Calu3 (cell line): ENCODE measurements around the gene MIEF2. TPM values are rescaled to one million over a fixed set of nuclear protein-coding genes. Genes with fewer than 3 reads are reported as not detected.

Experiments
- BruUV-seq: library from RNA; stranded (reverse); fragments of 400-500 nt; replicated peaks from 2 replicates; lab custom pipeline; 2021; lab: Mats Ljungman, UMichigan
- CTCF ChIA-PET: fragments of 300-600 bp; sonication (Branson Sonifier 250); formaldehyde crosslinking; loops from one replicate; lab custom pipeline; 2022; ENCODE audit warnings: antibody characterized with exemption; lab: Charles Lee
- DNase-seq: peaks from one replicate; pipeline ENCODE4 v3.0.0; 2022
- H3K27ac Mint-ChIP-seq: one replicate; pipeline ENCODE4 v1.8.0; 2022; ENCODE audit warnings: mixed read lengths; ENCODE audit not compliant: unreplicated experiment
- H3K27me3 Mint-ChIP-seq: one replicate; pipeline ENCODE4 v1.8.0; 2022; ENCODE audit warnings: mixed read lengths; ENCODE audit not compliant: unreplicated experiment
- H3K36me3 Mint-ChIP-seq: one replicate; pipeline ENCODE4 v1.8.0; 2022; ENCODE audit warnings: mild to moderate bottlenecking, moderate library complexity, mixed read lengths; ENCODE audit not compliant: insufficient read depth, unreplicated experiment
- H3K4me1 Mint-ChIP-seq: one replicate; pipeline ENCODE4 v1.8.0; 2022; ENCODE audit warnings: mild to moderate bottlenecking, low read depth, mixed read lengths; ENCODE audit not compliant: unreplicated experiment
- H3K4me3 Mint-ChIP-seq: one replicate; pipeline ENCODE4 v1.8.0; 2022; ENCODE audit warnings: mild to moderate bottlenecking, low read depth, moderate library complexity, mixed read lengths; ENCODE audit not compliant: unreplicated experiment
- H3K9me3 Mint-ChIP-seq: one replicate; pipeline ENCODE4 v1.8.0; 2022; ENCODE audit warnings: low read depth, mixed read lengths; ENCODE audit not compliant: unreplicated experiment
- CTCF ChIP-seq: fragments of 200-600 bp; IDR thresholded peaks from one replicate; pipeline ENCODE4 v1.8.0; 2022; ENCODE audit warnings: antibody characterized with exemption; ENCODE audit not compliant: unreplicated experiment
- intact Hi-C: fragments of 100-400 bp; cut with micrococcal nuclease; formaldehyde crosslinking; loops from one replicate; pipeline ENCODE4 v1.10.0; 2022; ENCODE audit not compliant: unreplicated experiment
- total RNA-seq: library from RNA; stranded (reverse); gene quantifications from 2 replicates; pipeline ENCODE4 v1.2.3, GENCODE V29; 2022

The MIEF2 gene
- total RNA-seq, 1 experiment from 2014 or later, result 13.3 TPM

GRCh38 chr17:18225642-18226283 is 34.7 kb upstream of the MIEF2 start:
- Mint-ChIP-seq H3K9me3 (no peaks in the 10 kb centered on the region), H3K4me1 (no peaks in the 10 kb centered on the region), H3K4me3 (peak overlapping the region; percentile 87), H3K36me3 (peaks cover 15% of the 10 kb centered on the region), H3K27ac (peak overlapping the region; percentile 81), H3K27me3 (no peaks in the 10 kb centered on the region)
- intact Hi-C loops, result loop anchor here (10.0 kb wide), 1 partner anchor 81 kb away; no protein-coding TSS in a partner anchor
- TF ChIP-seq CTCF, result no peak
- DNase-seq, result no peak
- no TSS peak for BruUV-seq
- CTCF ChIA-PET, result no interaction called here

GRCh38 chr17:18226284-18226945 is 34.0 kb upstream of the MIEF2 start:
- no peak for TF ChIP-seq CTCF
- Mint-ChIP-seq H3K4me1 (no peaks in the 10 kb centered on the region), H3K36me3 (peaks cover 15% of the 10 kb centered on the region), H3K9me3 (no peaks in the 10 kb centered on the region), H3K27ac (peak overlapping the region; percentile 81), H3K27me3 (no peaks in the 10 kb centered on the region), H3K4me3 (peak overlapping the region; percentile 87)
- DNase-seq, result no peak
- intact Hi-C loops, result loop anchor here (10.0 kb wide), 1 partner anchor 82 kb away; no protein-coding TSS in a partner anchor
- BruUV-seq, result no TSS peak
- CTCF ChIA-PET, result no interaction called here

- BruUV-seq, result no TSS peak
- intact Hi-C loops, result loop anchor here (10.0 kb wide), 1 partner anchor 83 kb away; no protein-coding TSS in a partner anchor
- no peak overlapping the region for H3K27ac Mint-ChIP-seq
- no peak overlapping the region for H3K4me3 Mint-ChIP-seq
- no peak for TF ChIP-seq CTCF
- DNase-seq, result no peak
- H3K27me3 Mint-ChIP-seq, result no peaks in the 10 kb centered on the region
- no peaks in the 10 kb centered on the region for H3K4me1 Mint-ChIP-seq
- CTCF ChIA-PET, result no interaction called here
- peaks cover 15% of the 10 kb centered on the region for H3K36me3 Mint-ChIP-seq
- no peaks in the 10 kb centered on the region for H3K9me3 Mint-ChIP-seq
Measured at GRCh38 chr17:18227635-18228034, 32.8 kb upstream of the MIEF2 start.

GRCh38 chr17:18228176-18228682 is 32.2 kb upstream of the MIEF2 start:
- no peaks in the 10 kb centered on the region for H3K4me1 Mint-ChIP-seq
- TF ChIP-seq CTCF, result no peak
- BruUV-seq, result no TSS peak
- no peak overlapping the region for H3K27ac Mint-ChIP-seq
- no peaks in the 10 kb centered on the region for H3K9me3 Mint-ChIP-seq
- DNase-seq, result no peak
- H3K36me3 Mint-ChIP-seq, result peaks cover 15% of the 10 kb centered on the region
- H3K4me3 Mint-ChIP-seq, result no peak overlapping the region
- H3K27me3 Mint-ChIP-seq, result no peaks in the 10 kb centered on the region
- CTCF ChIA-PET, result no interaction called here
- intact Hi-C loops, result loop anchor here (10.0 kb wide), 1 partner anchor 83 kb away; no protein-coding TSS in a partner anchor
